BE2C (cell line): ENCODE measurements around the gene FAM13B.
A peak's percentile ranks its signal among the peaks of the same experiment; 100 is the strongest.

Experiments
- DNase-seq: peaks from one replicate; pipeline ENCODE4 v3.0.0-alpha.2; 2020
- H3K27me3 ChIP-seq: fragments of 250-450 bp; sonication (Bioruptor Pico); 2 replicates; pipeline ENCODE4 v1.5.1; 2020; ENCODE audit warnings: mild to moderate bottlenecking
- H3K36me3 ChIP-seq: fragments of 250-450 bp; sonication (Bioruptor Pico); 2 replicates; pipeline ENCODE4 v1.5.1; 2020; ENCODE audit warnings: mild to moderate bottlenecking
- H3K4me1 ChIP-seq: fragments of 250-450 bp; sonication (Bioruptor Pico); 2 replicates; pipeline ENCODE4 v1.5.1; 2020
- H3K4me3 ChIP-seq: 2 replicates; pipeline ENCODE4 v1.5.1; 2011; ENCODE audit warnings: low read depth, low read length
- H3K9me3 ChIP-seq: fragments of 250-450 bp; sonication (Bioruptor Pico); 2 replicates; pipeline ENCODE4 v1.5.1; 2020
- TF ChIP-seq, protein P1 (sequence below): IDR thresholded peaks from 2 replicates; pipeline ENCODE4 v1.5.1; 2012; ENCODE audit warnings: mild to moderate bottlenecking, low read depth, low read length

FAM13B gene

DNA sequence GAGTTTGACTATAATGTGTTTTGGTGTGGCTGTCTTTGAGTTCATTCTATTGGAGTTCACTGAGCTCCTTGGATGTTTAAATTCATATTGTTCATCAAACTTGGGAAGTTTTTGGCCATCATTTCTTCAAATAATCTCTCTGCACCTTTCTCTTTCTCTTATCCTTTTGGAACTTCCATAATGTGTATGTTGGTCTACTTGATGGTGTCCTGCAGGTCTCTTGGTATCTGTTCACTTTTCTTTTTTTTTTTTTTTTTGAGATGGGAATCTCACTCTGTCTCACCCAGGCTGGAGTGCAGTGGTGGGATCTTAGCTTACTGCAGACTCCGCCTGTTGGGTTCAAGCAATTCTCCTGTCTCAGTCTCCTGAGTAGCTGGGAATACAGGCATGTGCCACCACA, 116.0 kb downstream of the FAM13B start:
- H3K27me3 ChIP-seq, result no peaks in the 10 kb centered on the region
- no peaks in the 10 kb centered on the region for H3K36me3 ChIP-seq
- DNase-seq, result no peak
- no peaks in the 10 kb centered on the region for H3K4me1 ChIP-seq
- TF ChIP-seq, protein P1, sequence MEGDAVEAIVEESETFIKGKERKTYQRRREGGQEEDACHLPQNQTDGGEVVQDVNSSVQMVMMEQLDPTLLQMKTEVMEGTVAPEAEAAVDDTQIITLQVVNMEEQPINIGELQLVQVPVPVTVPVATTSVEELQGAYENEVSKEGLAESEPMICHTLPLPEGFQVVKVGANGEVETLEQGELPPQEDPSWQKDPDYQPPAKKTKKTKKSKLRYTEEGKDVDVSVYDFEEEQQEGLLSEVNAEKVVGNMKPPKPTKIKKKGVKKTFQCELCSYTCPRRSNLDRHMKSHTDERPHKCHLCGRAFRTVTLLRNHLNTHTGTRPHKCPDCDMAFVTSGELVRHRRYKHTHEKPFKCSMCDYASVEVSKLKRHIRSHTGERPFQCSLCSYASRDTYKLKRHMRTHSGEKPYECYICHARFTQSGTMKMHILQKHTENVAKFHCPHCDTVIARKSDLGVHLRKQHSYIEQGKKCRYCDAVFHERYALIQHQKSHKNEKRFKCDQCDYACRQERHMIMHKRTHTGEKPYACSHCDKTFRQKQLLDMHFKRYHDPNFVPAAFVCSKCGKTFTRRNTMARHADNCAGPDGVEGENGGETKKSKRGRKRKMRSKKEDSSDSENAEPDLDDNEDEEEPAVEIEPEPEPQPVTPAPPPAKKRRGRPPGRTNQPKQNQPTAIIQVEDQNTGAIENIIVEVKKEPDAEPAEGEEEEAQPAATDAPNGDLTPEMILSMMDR, result no peak
- H3K9me3 ChIP-seq, result no peaks in the 10 kb centered on the region
- H3K4me3 ChIP-seq, result no peak overlapping the region

DNA sequence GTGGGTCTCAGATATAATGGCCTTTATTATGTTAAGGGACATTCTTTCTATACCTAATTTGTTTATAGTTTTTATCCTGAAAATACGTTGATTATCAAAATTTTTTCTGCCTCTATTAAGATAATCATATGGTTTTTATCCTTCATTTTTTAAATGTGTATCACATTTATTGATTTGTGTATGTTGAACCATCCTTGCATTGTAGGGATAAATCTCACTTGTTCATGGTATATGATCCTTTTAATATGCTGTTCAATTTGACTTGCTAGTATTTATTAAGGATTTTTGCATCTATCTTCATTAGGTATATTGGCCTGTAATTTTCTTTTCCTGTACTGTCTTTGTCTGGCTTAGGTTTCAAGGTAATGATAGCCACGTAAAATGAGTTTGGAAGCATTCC, 118.1 kb downstream of the FAM13B start:
- Histone ChIP-seq H3K36me3 (no peaks in the 10 kb centered on the region), H3K4me3 (no peak overlapping the region), H3K9me3 (no peaks in the 10 kb centered on the region), H3K4me1 (no peaks in the 10 kb centered on the region), H3K27me3 (no peaks in the 10 kb centered on the region)
- DNase-seq, result no peak
- TF ChIP-seq, protein P1, result no peak

DNA sequence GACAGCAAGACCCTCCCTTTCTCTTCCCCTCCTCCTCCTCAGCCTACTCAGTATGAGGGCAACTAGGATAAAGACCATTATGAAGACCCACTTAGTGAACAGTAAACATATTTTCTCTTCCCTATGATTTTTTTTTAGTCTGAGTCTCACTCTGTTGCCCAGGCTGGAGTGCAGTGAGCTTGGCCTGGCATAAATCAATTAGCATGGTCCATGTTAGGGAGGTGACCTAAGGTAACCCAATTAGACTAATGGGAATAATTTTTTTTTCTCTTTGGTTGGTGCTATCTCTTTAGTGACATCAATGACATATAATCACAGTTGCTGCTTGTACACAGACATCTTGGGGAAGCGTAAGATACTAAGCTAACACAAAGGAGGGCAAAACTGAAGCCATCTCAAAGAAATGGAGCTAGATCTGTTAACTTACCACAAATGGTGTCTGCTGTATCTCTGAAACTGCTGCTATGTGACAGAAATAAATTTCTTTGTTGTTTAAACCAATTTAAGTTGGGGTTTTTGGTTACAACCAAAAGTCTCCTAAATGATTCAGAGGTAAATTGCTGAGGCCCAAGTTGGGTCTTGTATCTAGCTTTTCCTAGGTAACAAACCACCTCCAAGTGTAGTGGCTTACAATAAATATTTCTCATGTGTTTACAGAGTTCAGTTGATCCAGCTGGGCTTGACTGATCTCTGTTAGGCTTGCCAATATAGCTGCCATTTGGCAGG, 130.3 kb downstream of the FAM13B start:
- Histone ChIP-seq H3K27me3 (no peaks in the 10 kb centered on the region), H3K36me3 (no peaks in the 10 kb centered on the region), H3K4me1 (peaks cover 22% of the 10 kb centered on the region), H3K4me3 (0 out of 2 replicates have a peak overlapping the region, but pooled peaks have one; percentile 4), H3K9me3 (no peaks in the 10 kb centered on the region)
- peak; percentile 47 for DNase-seq
- TF ChIP-seq, protein P1, result no peak

DNA sequence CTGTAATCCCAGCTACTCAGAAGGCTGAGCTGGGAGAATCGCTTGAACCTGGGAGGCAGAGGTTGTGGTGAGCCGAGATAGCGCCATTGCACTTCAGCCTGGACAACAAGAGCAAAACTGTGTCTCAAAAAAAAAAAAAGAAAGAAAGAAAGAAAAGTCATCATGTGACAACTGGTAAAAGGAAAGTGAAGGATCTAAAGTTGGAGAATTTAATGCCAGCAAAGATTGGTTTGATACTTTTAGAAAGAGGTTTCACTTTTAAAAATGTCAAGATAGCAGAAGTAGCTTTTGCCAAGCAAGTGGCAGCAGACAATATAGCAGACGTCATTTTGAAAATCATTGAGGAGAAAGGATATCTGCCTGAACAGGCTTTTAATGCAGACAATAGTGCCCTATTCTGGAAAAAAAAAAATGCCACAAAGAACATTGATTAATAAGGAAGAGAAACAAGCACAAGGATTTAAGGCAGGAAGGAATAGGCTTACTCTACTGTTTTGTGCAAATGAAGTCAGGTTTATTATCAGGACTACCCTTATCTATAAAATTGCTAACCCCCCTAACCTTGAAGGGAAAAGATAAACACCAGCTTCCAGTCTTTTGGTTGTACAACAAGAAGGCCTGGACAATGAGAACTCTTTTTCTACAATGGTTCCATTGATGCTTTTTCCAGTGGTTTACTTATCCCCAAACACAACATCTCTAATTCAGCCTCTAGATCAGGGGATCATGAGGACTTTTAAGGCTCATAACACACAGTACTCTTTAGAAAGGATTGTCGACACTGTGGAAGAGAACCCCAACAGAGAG, 131.7 kb downstream of the FAM13B start:
- TF ChIP-seq, protein P1, result no peak
- no peak for DNase-seq
- H3K27me3 ChIP-seq, result no peaks in the 10 kb centered on the region
- H3K4me3 ChIP-seq, result no peak overlapping the region
- H3K9me3 ChIP-seq, result no peaks in the 10 kb centered on the region
- H3K4me1 ChIP-seq, result peaks cover 22% of the 10 kb centered on the region
- no peaks in the 10 kb centered on the region for H3K36me3 ChIP-seq

DNA sequence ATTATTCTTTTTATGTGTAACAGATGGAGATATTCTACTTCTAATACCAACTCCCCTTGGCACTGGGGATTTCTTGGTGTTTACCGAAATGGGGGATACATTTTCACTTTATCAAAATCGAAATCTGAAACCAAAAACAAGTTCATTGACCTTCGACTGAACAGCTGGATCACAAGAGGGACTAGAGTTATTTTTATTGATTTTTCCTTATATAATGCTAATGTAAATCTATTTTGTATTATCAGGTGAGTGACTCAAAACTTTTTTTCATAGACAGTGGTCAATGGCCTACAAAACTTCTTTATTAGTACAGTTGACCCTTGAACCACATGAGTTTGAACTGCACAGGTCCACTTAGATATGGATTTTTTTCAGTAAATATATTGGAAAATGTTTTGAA, 133.4 kb downstream of the FAM13B start:
- DNase-seq, result no peak
- H3K27me3 ChIP-seq, result no peaks in the 10 kb centered on the region
- H3K36me3 ChIP-seq, result no peaks in the 10 kb centered on the region
- H3K4me1 ChIP-seq, result peaks cover 22% of the 10 kb centered on the region
- H3K4me3 ChIP-seq, result no peak overlapping the region
- H3K9me3 ChIP-seq, result no peaks in the 10 kb centered on the region
- TF ChIP-seq, protein P1, result no peak

DNA sequence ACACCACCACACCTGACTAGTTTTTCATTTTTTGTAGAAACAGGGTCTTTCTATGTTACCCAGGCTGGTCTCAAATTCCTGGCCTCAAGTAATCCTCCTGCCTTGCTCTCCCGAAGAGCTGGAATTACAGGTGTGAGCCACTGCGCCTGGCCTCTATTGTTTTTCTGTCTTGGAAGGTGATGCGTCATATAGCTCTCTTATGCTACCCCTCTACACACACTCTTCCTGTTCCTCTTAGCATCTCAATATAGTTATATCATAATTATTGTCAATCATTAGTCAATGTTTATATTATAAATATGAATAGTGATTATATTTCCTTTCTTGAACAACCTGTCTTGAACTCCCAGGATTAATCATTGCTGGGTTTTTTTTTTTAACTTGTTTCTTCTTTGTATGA, 136.3 kb downstream of the FAM13B start:
- H3K4me3 ChIP-seq, result no peak overlapping the region
- DNase-seq, result no peak
- H3K36me3 ChIP-seq, result no peaks in the 10 kb centered on the region
- H3K27me3 ChIP-seq, result no peaks in the 10 kb centered on the region
- H3K9me3 ChIP-seq, result no peaks in the 10 kb centered on the region
- TF ChIP-seq, protein P1, result no peak
- peaks cover 3% of the 10 kb centered on the region for H3K4me1 ChIP-seq
